T1000 (cell line): ENCODE data around the gene MAN2B1.

Source experiments
- DNase-seq: peaks from one replicate; lab custom pipeline; 2025; ENCODE audit warnings: mixed read lengths; lab: John Stamatoyannopoulos, UW

MAN2B1 gene

GRCh38 chr19:12611361-12611699 is 55.2 kb downstream of the MAN2B1 start:
- peak; percentile 24 for DNase-seq

- peak; percentile 94 for DNase-seq
Measured at GRCh38 chr19:12610540-12611360, 55.8 kb downstream of the MAN2B1 start, which contains the start of the genes ZNF490 and ZNF791. ZNF490 (minus strand) TSS chr19:12610813; CDS start chr19:12610680, 133 bp downstream. ZNF791 (plus strand) TSS chr19:12610920; CDS start chr19:12611080, 160 bp downstream.

GRCh38 chr19:12607631-12608030 is 58.9 kb downstream of the MAN2B1 start:
- no peak for DNase-seq

GRCh38 chr19:12606796-12607195 is 59.7 kb downstream of the MAN2B1 start:
- DNase-seq, result no peak

- DNase-seq, result no peak
Measured at GRCh38 chr19:12603714-12604113, 62.8 kb downstream of the MAN2B1 start.

GRCh38 chr19:12597594-12597993 is 68.9 kb downstream of the MAN2B1 start:
- DNase-seq, result no peak

- no peak for DNase-seq
Measured at GRCh38 chr19:12596927-12597548, 69.5 kb downstream of the MAN2B1 start.
